H1 (cell line): ENCODE results near the gene CRYGN. TPM values are rescaled to one million over a fixed set of nuclear protein-coding genes. Genes with fewer than 3 reads are reported as not detected.

ENCODE experiments used
- CTCF ChIA-PET: fragments of 300-600 bp; sonication (Branson Sonifier 250); formaldehyde crosslinking; loops from one replicate; lab custom pipeline; 2021; ENCODE audit not compliant: partially characterized antibody; lab: Charles Lee
- POLR2A ChIA-PET: fragments of 300-600 bp; sonication (Branson Sonifier 250); formaldehyde crosslinking; loops from one replicate; lab custom pipeline; 2021; ENCODE audit warnings: inconsistent platforms; ENCODE audit not compliant: partially characterized antibody; lab: Charles Lee
- DNase-seq, 2 experiments: peaks; one replicate each; pipeline versions ENCODE4 v3.0.0 to v3.0.0-alpha.2; 2010 to 2022; ENCODE audit warnings: low spot score in 2 of 2, low read depth in 1 of 2, mixed read lengths in 1 of 2
- FAIRE-seq: peaks from 2 replicates; lab custom pipeline; 2011; peaks lifted over from hg19 to GRCh38; lab: Jason Lieb, UNC
- H2AFZ ChIP-seq: 2 replicates; pipeline ENCODE4 v1.8.1; 2012; ENCODE audit warnings: low read length, inconsistent platforms
- H2AK5ac ChIP-seq: 2 replicates; pipeline ENCODE4 v1.6.1; 2013; ENCODE audit warnings: low read depth, low read length
- H2BK120ac ChIP-seq: replicated peaks from 2 replicates; pipeline ENCODE3; 2013; ENCODE audit warnings: low read depth, low read length, inconsistent platforms
- H2BK12ac ChIP-seq: 2 replicates; pipeline ENCODE4 v1.6.1; 2013; ENCODE audit warnings: low read depth, low read length
- H2BK15ac ChIP-seq: 2 replicates; pipeline ENCODE4 v1.6.1; 2013; ENCODE audit warnings: low read length
- H2BK20ac ChIP-seq: 2 replicates; pipeline ENCODE4 v1.6.1; 2013; ENCODE audit warnings: low read length
- H2BK5ac ChIP-seq: 2 replicates; pipeline ENCODE4 v1.6.1; 2013; ENCODE audit warnings: low read depth, low read length
- H3K14ac ChIP-seq: 2 replicates; pipeline ENCODE4 v1.6.1; 2013; ENCODE audit warnings: inconsistent platforms; ENCODE audit not compliant: insufficient read length
- H3K18ac ChIP-seq: 2 replicates; pipeline ENCODE4 v1.6.1; 2013; ENCODE audit warnings: low read length; ENCODE audit errors: extremely low read depth
- H3K23ac ChIP-seq: 2 replicates; pipeline ENCODE4 v1.6.1; 2013; ENCODE audit warnings: inconsistent platforms; ENCODE audit not compliant: insufficient read length
- H3K23me2 ChIP-seq: 2 replicates; pipeline ENCODE4 v1.6.1; 2013; ENCODE audit warnings: low read depth, low read length
- H3K27ac ChIP-seq: 2 replicates; pipeline ENCODE4 v1.6.1; 2011; ENCODE audit warnings: low read depth, low read length, inconsistent platforms
- H3K27me3 ChIP-seq, 4 experiments: replicated peaks in 1 of 4; 1 replicate in 1 of 4; 2 replicates in 3 of 4; pipeline versions ENCODE4 v1.6.1 to v1.8.1; 2011 to 2013; ENCODE audit warnings: low read length in 3 of 4, mild to moderate bottlenecking in 3 of 4, inconsistent platforms in 2 of 4, mixed read lengths in 2 of 4, moderate library complexity in 1 of 4; ENCODE audit not compliant: control insufficient read depth in 3 of 4, insufficient read depth in 3 of 4; ENCODE audit errors: extremely low read depth in 1 of 4
- H3K36me3 ChIP-seq, 4 experiments: 2 replicates each; pipeline versions ENCODE4 v1.6.1 to v1.8.1; 2011 to 2013; ENCODE audit warnings: mild to moderate bottlenecking in 4 of 4, low read length in 3 of 4, moderate library complexity in 2 of 4, control low read depth in 1 of 4, inconsistent platforms in 1 of 4; ENCODE audit not compliant: insufficient read depth in 4 of 4, control insufficient read depth in 2 of 4
- H3K4ac ChIP-seq: replicated peaks from 2 replicates; pipeline ENCODE3; 2013; ENCODE audit warnings: low read length, low read depth, mixed read lengths, inconsistent platforms; ENCODE audit not compliant: insufficient read length
- H3K4me1 ChIP-seq, 4 experiments: replicated peaks in 1 of 4; 1 replicate in 1 of 4; 2 replicates in 3 of 4; pipeline versions ENCODE4 v1.6.1 to v1.8.1; 2011 to 2013; ENCODE audit warnings: low read length in 3 of 4, inconsistent platforms in 2 of 4, mixed read lengths in 1 of 4; ENCODE audit not compliant: insufficient read depth in 4 of 4, control insufficient read depth in 3 of 4
- H3K4me2 ChIP-seq, 2 experiments: 2 replicates each; pipeline versions ENCODE4 v1.6.1 to v1.8.1; 2011 to 2013; ENCODE audit warnings: low read depth in 2 of 2, low read length in 2 of 2, control low read depth in 1 of 2, inconsistent platforms in 1 of 2, mild to moderate bottlenecking in 1 of 2; ENCODE audit not compliant: insufficient read depth in 1 of 2
- H3K4me3 ChIP-seq, 4 experiments: fragments of 200-600, 300-600 bp in 1 of 4; sonication (generic), shearing (Covaris generic), sonication (Bioruptor Twin) in 1 of 4; 2 replicates each; pipeline versions ENCODE4 v1.5.1 to v1.8.1; 2011 to 2016; ENCODE audit warnings: low read length in 4 of 4, low read depth in 3 of 4, control low read depth in 2 of 4, inconsistent platforms in 2 of 4, mild to moderate bottlenecking in 2 of 4, mixed read lengths in 1 of 4, moderate library complexity in 1 of 4; ENCODE audit not compliant: insufficient read depth in 2 of 4; ENCODE audit errors: extremely low read depth in 1 of 4
- H3K56ac ChIP-seq: replicated peaks from 2 replicates; pipeline ENCODE3; 2013; ENCODE audit warnings: low read depth, mild to moderate bottlenecking, mixed read lengths, low read length, inconsistent platforms; ENCODE audit not compliant: insufficient read length
- H3K79me1 ChIP-seq: 2 replicates; pipeline ENCODE4 v1.6.1; 2013; ENCODE audit warnings: low read depth, low read length, control low read depth
- H3K79me2 ChIP-seq, 2 experiments: 2 replicates each; pipeline versions ENCODE4 v1.6.1 to v1.8.1; 2012 to 2013; ENCODE audit warnings: low read length in 2 of 2, mild to moderate bottlenecking in 2 of 2, inconsistent platforms in 1 of 2; ENCODE audit not compliant: insufficient read depth in 2 of 2, control insufficient read depth in 1 of 2
- H3K9ac ChIP-seq, 4 experiments: replicated peaks in 1 of 4; 1 replicate in 1 of 4; 2 replicates in 3 of 4; pipeline versions ENCODE4 v1.6.1 to v1.8.1; 2011 to 2013; ENCODE audit warnings: low read depth in 3 of 4, low read length in 3 of 4, control low read depth in 2 of 4, mild to moderate bottlenecking in 2 of 4, moderate library complexity in 2 of 4, inconsistent platforms in 1 of 4; ENCODE audit errors: extremely low read depth in 1 of 4
- H3K9me3 ChIP-seq, 2 experiments: 2 replicates each; pipeline versions ENCODE4 v1.6.1 to v1.8.1; 2012 to 2013; ENCODE audit warnings: mild to moderate bottlenecking in 2 of 2, moderate library complexity in 2 of 2, control low read depth in 1 of 2, inconsistent platforms in 1 of 2, low read depth in 1 of 2, low read length in 1 of 2, mixed read lengths in 1 of 2; ENCODE audit not compliant: insufficient read depth in 2 of 2
- H4K20me1 ChIP-seq, 2 experiments: replicated peaks in 1 of 2; 2 replicates each; pipeline versions ENCODE3 to v1.8.1; 2011 to 2013; ENCODE audit warnings: inconsistent platforms in 2 of 2, low read length in 2 of 2, mild to moderate bottlenecking in 1 of 2; ENCODE audit not compliant: insufficient read depth in 2 of 2, control insufficient read depth in 1 of 2
- H4K5ac ChIP-seq: 2 replicates; pipeline ENCODE4 v1.6.1; 2013; ENCODE audit warnings: low read length, low read depth, mixed read lengths, inconsistent platforms; ENCODE audit not compliant: insufficient read length
- H4K8ac ChIP-seq: 2 replicates; pipeline ENCODE4 v1.8.0; 2013; ENCODE audit warnings: mild to moderate bottlenecking, moderate library complexity, low read length, inconsistent platforms; ENCODE audit not compliant: insufficient read depth; ENCODE audit errors: extremely low read depth
- H4K91ac ChIP-seq: replicated peaks from 2 replicates; pipeline ENCODE3; 2013; ENCODE audit warnings: low read length, mixed read lengths, inconsistent platforms; ENCODE audit not compliant: insufficient read length
- ASH2L ChIP-seq: fragments of 200-600, 300-600 bp; sonication (generic); IDR thresholded peaks from one replicate; pipeline ENCODE4 v1.7.1; 2017; ENCODE audit warnings: low read length
- BCL11A ChIP-seq, 2 experiments: IDR thresholded peaks; one replicate each; pipeline ENCODE4 v1.6.1; 2011; ENCODE audit warnings: low read depth in 2 of 2, low read length in 2 of 2, mild to moderate bottlenecking in 2 of 2
- BRCA1 ChIP-seq: IDR thresholded peaks from 2 replicates; pipeline ENCODE4 v1.6.1; 2012; ENCODE audit warnings: low read depth, low read length, improper control_type of control experiment
- CBX5 ChIP-seq: fragments of 300-800, 300-1000 bp; sonication (generic); IDR thresholded peaks from 2 replicates; pipeline ENCODE4 v1.7.1; 2016; ENCODE audit warnings: antibody characterized with exemption, low read length, low read depth
- CEBPB ChIP-seq: IDR thresholded peaks from 2 replicates; pipeline ENCODE4 v1.6.1; 2012; ENCODE audit warnings: low read depth, low read length
- EGR1 ChIP-seq: IDR thresholded peaks from 2 replicates; pipeline ENCODE4 v1.6.1; 2011; ENCODE audit warnings: low read depth, low read length, borderline replicate concordance
- KDM1A ChIP-seq: fragments of 200-600, 300-600 bp; sonication (generic); IDR thresholded peaks from 2 replicates; pipeline ENCODE4 v1.7.1; 2016; ENCODE audit warnings: mild to moderate bottlenecking, low read length, borderline replicate concordance
- MAFK ChIP-seq: IDR thresholded peaks from 2 replicates; pipeline ENCODE4 v1.6.1; 2012; ENCODE audit warnings: low read depth, mild to moderate bottlenecking, improper control_type of control experiment, low read length
- PHF8 ChIP-seq: fragments of 200-600 bp; sonication (generic); conservative IDR thresholded peaks from 2 replicates; pipeline ENCODE4 v1.7.1; 2012; ENCODE audit warnings: low read depth, mild to moderate bottlenecking, inconsistent platforms, low read length, moderate library complexity
- POLR2A ChIP-seq, 2 experiments: IDR thresholded peaks; 1 replicate in 1 of 2; 2 replicates in 1 of 2; pipeline ENCODE4 v1.6.1; 2011; ENCODE audit warnings: low read depth in 2 of 2, low read length in 2 of 2, mild to moderate bottlenecking in 2 of 2; ENCODE audit errors: control extremely low read depth in 1 of 2
- RAD21 ChIP-seq, 2 experiments: IDR thresholded peaks in 1 of 2; conservative IDR thresholded peaks in 1 of 2; 2 replicates each; pipeline ENCODE4 v1.6.1; 2011; ENCODE audit warnings: low read depth in 2 of 2, low read length in 2 of 2, improper control_type of control experiment in 1 of 2, inconsistent platforms in 1 of 2, mild to moderate bottlenecking in 1 of 2, moderate library complexity in 1 of 2
- RXRA ChIP-seq: IDR thresholded peaks from 2 replicates; pipeline ENCODE4 v1.6.1; 2011; ENCODE audit warnings: low read depth, mild to moderate bottlenecking, low read length, moderate library complexity; ENCODE audit not compliant: insufficient read depth
- SUZ12 ChIP-seq: fragments of 200-600 bp; sonication (generic); IDR thresholded peaks from 2 replicates; pipeline ENCODE4 v1.6.1; 2012; ENCODE audit warnings: mild to moderate bottlenecking, inconsistent platforms, low read length, moderate library complexity, mixed read lengths
- TBP ChIP-seq: IDR thresholded peaks from 2 replicates; pipeline ENCODE4 v1.6.1; 2011; ENCODE audit warnings: low read depth, low read length, improper control_type of control experiment
- TCF12 ChIP-seq: IDR thresholded peaks from 2 replicates; pipeline ENCODE4 v1.6.1; 2011; ENCODE audit warnings: low read depth, mild to moderate bottlenecking, low read length
- WGBS, 2 experiments: shearing (Covaris generic) in 1 of 2; methylation state at CpG; one replicate each; pipeline versions ENCODE4 v1.1.6 to v1.1.7; 2013 to 2015; ENCODE audit warnings: low lambda C conversion rate in 2 of 2, mixed read lengths in 2 of 2, inconsistent platforms in 1 of 2, low coverage in 1 of 2, missing lambda C conversion rate in 1 of 2; ENCODE audit not compliant: insufficient replicate concordance in 2 of 2, insufficient coverage in 1 of 2, insufficient read length in 1 of 2; ENCODE audit errors: extremely low coverage in 1 of 2, missing lambda C conversion rate in 1 of 2; 5-methylcytosine and 5-hydroxymethylcytosine counted together
- polyA plus RNA-seq, 7 experiments: library from polyadenylated mRNA; depleted of rRNA in 3 of 7; stranded (reverse) in 5 of 7; unstranded in 2 of 7; fragments of >200 nt in 5 of 7; fragments of 200-250 nt in 2 of 7; gene quantifications; 1 replicate in 5 of 7; 2 replicates in 1 of 7; 4 replicates in 1 of 7; pipeline versions ENCODE4 v1.2.1 to v1.2.3, GENCODE V29; 2011 to 2013; ENCODE audit warnings: missing spikeins in 2 of 7, mixed read lengths in 2 of 7
- total RNA-seq: library from RNA; stranded (reverse); fragmentation: NEBNext Ultra II Directional; extraction: Animal tissue kit (Norgen Biotek cat#: 25700); gene quantifications from 2 replicates; pipeline ENCODE4 v1.2.1, GENCODE V29; 2021

CRYGN gene
- total and polyA plus RNA-seq, 2 of the 8 experiments (the other 6 are each of a cell fraction or from before 2014, with no cell fraction given), result 0.98 to 1.6 TPM

DNA sequence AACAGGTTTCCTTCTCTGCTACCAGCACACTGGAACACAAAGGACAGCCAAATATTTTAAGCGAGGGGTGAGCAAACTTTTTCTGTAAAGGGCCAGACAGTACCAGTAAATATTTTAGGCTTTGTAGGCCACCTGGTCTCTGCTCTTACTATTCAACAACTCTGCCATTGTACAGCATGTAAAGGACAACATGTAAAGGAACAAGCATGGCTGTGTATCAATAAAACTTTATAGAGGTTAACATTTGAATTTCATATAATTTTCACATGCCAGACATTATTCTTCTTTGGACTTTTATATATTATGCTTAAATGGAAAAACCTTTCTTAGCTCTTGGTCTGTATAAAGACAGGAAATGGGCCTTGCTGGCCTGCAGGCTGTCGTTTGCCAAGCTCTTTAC lies 49.6 kb upstream of the CRYGN start:
- POLR2A ChIA-PET, result interaction anchor here (0.5 to 1.4 kb wide), 3 partner anchors 20 to 33 kb away, joined by 3 to 5 read pairs (median 3); partner anchors contain the start of gene RHEB
- WGBS, 2 experiments, result 86% methylated on average over 2 of the region's 2 CpGs; no CpG with 5 or more reads in 1 of the 2 experiments
- FAIRE-seq, result no peak
- TF ChIP-seq BRCA1 (no peak), TBP (no peak), EGR1 (no peak), CBX5 (no peak), BCL11A (IDR thresholded peaks at IDR 0.05; ENCODE audit: low read depth in 2 of 2, low read length in 2 of 2) (no peak), RAD21 (IDR thresholded peaks at IDR 0.05 in 1 of 2, conservative IDR thresholded peaks at IDR 0.05 in 1 of 2; ENCODE audit: low read depth in 2 of 2, low read length in 2 of 2) (no peak), RXRA (no peak), TCF12 (no peak), MAFK (no peak), KDM1A (no peak), SUZ12 (no peak), POLR2A (IDR thresholded peaks at IDR 0.05; ENCODE audit: control extremely low read depth in 1 of 2, low read depth in 2 of 2, low read length in 2 of 2) (no peak), ASH2L (no peak), CEBPB (no peak), PHF8 (no peak)

More for the DNA sequence above, 49.6 kb upstream of the CRYGN start:
- Histone ChIP-seq H4K8ac (no peak overlapping the region), H3K79me1 (peaks cover 5% of the 10 kb centered on the region; the same call in 1 of the 2 replicates), H3K4me3 (no peak overlapping the region), H3K4me2 (no peak overlapping the region), H4K5ac (no peak overlapping the region), H3K79me2 (peaks cover 9 to 72% of the 10 kb centered on the region in 2 experiments), H3K36me3 (peaks cover 7 to 35% (median 23%) of the 10 kb centered on the region in 4 experiments), H3K18ac (no peak overlapping the region), H3K9me3 (no peaks in the 10 kb centered on the region), H2BK15ac (no peak overlapping the region), H4K91ac (no peak overlapping the region), H3K9ac (no peak overlapping the region), H2BK12ac (no peak overlapping the region), H3K23ac (no peak overlapping the region), H2AFZ (no peak overlapping the region), H3K23me2 (no peaks in the 10 kb centered on the region), H3K27ac (no peak overlapping the region), H4K20me1 (peaks cover 5 to 9% of the 10 kb centered on the region in 2 experiments), H3K4ac (no peak overlapping the region), H3K14ac (no peak overlapping the region), H3K4me1 (peaks cover 2 to 8% (median 6%) of the 10 kb centered on the region in 4 experiments; a peak in 5 of 7 replicates), H2BK120ac (no peak overlapping the region), H2BK20ac (no peak overlapping the region), H3K56ac (no peak overlapping the region), H2BK5ac (no peak overlapping the region), H3K27me3 (no peaks in the 10 kb centered on the region), H2AK5ac (no peak overlapping the region)
- CTCF ChIA-PET, result interaction anchor here (0.8 to 1.1 kb wide), 2 partner anchors 17 to 274 kb away, joined by 3 to 4 read pairs; no protein-coding TSS in a partner anchor
- DNase-seq, result no peak
